GM12878 (cell line): ENCODE measurements around the gene NRG2. TPM values are rescaled to one million over a fixed set of nuclear protein-coding genes. Genes with fewer than 3 reads are reported as not detected.

Experiments used
- NR2C1 ChIP-seq: fragments of 450-650 bp; IDR thresholded peaks from 2 replicates; pipeline ENCODE4 v1.6.1; 2017; ENCODE audit warnings: antibody characterized with exemption, mild to moderate bottlenecking, moderate library complexity
- POLR2AphosphoS2 ChIP-seq: IDR thresholded peaks from 2 replicates; pipeline ENCODE4 v1.6.1; 2011; ENCODE audit warnings: low read depth, mild to moderate bottlenecking, low read length, improper control_type of control experiment, moderate library complexity
- RAD51 ChIP-seq: fragments of 450-650 bp; IDR thresholded peaks from 2 replicates; pipeline ENCODE4 v1.6.1; 2016; ENCODE audit warnings: moderate library complexity, mild to moderate bottlenecking, inconsistent platforms
- polyA plus RNA-seq, 11 experiments: library from polyadenylated mRNA; depleted of rRNA in 4 of 11; unstranded in 6 of 11; stranded (reverse) in 5 of 11; fragments of >200 nt; fragmentation: Nextera tagmentation in 4 of 11; fragmentation: Illumina TruSeq in 1 of 11; extraction: Ambion mirVana in 4 of 11; extraction: Trizol in 1 of 11; gene quantifications; 1 replicate in 1 of 11; 2 replicates in 10 of 11; pipeline versions ENCODE4 v1.2.1 to v1.2.3, GENCODE V29; 2011 to 2016; ENCODE audit warnings: inconsistent platforms in 2 of 11, missing spikeins in 2 of 11, low read depth in 1 of 11
- total RNA-seq, 4 experiments: library from RNA; depleted of rRNA in 3 of 4; stranded (reverse); fragments of >200 nt in 3 of 4; fragmentation: Illumina TruSeq in 1 of 4; extraction: Trizol in 1 of 4; gene quantifications; 2 replicates each; pipeline versions ENCODE4 v1.2.1 to v1.2.3, GENCODE V29; 2013 to 2021
- TF ChIP-seq, protein P1 (sequence below): fragments of 450-650 bp; conservative IDR thresholded peaks from 2 replicates; pipeline ENCODE4 v1.6.1; 2017; ENCODE audit warnings: mild to moderate bottlenecking, moderate library complexity
- TF ChIP-seq, protein P2 (sequence below): fragments of 450-650 bp; IDR thresholded peaks from 2 replicates; pipeline ENCODE4 v1.6.1; 2017; ENCODE audit warnings: low read depth, mild to moderate bottlenecking, moderate library complexity
- TF ChIP-seq, protein P3 (sequence below): fragments of 450-650 bp; IDR thresholded peaks from 2 replicates; pipeline ENCODE4 v1.6.1; 2017; ENCODE audit warnings: mild to moderate bottlenecking

NRG2 gene
- total and polyA plus RNA-seq, 10 of the 15 experiments (the other 5 are each of a cell fraction or from before 2014, with no cell fraction given), result 0.10 to 21.7 (median 9.6) TPM

DNA sequence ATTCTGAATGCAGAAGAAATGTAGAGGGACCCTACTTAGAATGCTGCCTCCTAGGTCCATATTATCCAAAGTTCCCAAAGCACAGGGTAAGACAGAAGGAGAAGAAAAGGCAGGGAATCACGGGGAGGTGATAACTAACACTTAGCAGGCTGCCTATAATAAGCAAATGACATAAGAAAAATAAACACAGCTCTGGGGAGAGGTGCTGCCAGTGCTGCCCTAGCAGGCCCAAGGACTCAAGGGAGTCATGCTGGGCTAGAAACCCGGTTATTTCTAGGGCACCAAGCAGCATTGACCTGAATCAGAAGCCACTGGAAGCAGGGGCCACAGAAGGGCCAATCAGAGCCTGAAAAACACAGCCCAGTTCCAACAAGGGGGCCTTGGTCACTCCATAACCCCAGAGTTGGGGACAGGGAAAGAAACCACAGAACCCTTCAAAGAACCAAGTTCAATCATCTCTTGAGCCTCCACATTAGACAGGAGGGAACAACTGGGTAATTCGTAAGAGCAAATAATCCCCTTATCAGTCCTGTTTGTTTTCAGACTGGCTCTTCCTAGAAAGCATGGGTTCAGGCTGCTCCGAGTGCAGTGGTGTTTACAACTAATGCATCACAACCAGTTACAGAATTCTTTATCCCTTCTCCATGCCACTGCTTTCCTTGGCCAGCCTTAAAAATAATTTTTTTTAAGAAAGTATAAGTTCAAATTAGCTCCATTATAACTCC is 24.0 kb downstream of the NRG2 start (continued):
- TF ChIP-seq, protein P1, sequence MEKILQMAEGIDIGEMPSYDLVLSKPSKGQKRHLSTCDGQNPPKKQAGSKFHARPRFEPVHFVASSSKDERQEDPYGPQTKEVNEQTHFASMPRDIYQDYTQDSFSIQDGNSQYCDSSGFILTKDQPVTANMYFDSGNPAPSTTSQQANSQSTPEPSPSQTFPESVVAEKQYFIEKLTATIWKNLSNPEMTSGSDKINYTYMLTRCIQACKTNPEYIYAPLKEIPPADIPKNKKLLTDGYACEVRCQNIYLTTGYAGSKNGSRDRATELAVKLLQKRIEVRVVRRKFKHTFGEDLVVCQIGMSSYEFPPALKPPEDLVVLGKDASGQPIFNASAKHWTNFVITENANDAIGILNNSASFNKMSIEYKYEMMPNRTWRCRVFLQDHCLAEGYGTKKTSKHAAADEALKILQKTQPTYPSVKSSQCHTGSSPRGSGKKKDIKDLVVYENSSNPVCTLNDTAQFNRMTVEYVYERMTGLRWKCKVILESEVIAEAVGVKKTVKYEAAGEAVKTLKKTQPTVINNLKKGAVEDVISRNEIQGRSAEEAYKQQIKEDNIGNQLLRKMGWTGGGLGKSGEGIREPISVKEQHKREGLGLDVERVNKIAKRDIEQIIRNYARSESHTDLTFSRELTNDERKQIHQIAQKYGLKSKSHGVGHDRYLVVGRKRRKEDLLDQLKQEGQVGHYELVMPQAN, result no peak
- TF ChIP-seq, protein P2, sequence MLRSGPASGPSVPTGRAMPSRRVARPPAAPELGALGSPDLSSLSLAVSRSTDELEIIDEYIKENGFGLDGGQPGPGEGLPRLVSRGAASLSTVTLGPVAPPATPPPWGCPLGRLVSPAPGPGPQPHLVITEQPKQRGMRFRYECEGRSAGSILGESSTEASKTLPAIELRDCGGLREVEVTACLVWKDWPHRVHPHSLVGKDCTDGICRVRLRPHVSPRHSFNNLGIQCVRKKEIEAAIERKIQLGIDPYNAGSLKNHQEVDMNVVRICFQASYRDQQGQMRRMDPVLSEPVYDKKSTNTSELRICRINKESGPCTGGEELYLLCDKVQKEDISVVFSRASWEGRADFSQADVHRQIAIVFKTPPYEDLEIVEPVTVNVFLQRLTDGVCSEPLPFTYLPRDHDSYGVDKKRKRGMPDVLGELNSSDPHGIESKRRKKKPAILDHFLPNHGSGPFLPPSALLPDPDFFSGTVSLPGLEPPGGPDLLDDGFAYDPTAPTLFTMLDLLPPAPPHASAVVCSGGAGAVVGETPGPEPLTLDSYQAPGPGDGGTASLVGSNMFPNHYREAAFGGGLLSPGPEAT, result no peak
- TF ChIP-seq POLR2AphosphoS2 (no peak), NR2C1 (no peak), RAD51 (no peak)
- TF ChIP-seq, protein P3, sequence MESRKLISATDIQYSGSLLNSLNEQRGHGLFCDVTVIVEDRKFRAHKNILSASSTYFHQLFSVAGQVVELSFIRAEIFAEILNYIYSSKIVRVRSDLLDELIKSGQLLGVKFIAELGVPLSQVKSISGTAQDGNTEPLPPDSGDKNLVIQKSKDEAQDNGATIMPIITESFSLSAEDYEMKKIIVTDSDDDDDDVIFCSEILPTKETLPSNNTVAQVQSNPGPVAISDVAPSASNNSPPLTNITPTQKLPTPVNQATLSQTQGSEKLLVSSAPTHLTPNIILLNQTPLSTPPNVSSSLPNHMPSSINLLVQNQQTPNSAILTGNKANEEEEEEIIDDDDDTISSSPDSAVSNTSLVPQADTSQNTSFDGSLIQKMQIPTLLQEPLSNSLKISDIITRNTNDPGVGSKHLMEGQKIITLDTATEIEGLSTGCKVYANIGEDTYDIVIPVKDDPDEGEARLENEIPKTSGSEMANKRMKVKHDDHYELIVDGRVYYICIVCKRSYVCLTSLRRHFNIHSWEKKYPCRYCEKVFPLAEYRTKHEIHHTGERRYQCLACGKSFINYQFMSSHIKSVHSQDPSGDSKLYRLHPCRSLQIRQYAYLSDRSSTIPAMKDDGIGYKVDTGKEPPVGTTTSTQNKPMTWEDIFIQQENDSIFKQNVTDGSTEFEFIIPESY, result no peak
- TF ChIP-seq, all 136 proteins: peak for 0
